GM10266 (cell line): ENCODE measurements around the gene SLC39A3.
"Not testable (repeated sequence)": the region's sequence is repeated elsewhere in the genome, so short reads cannot be mapped to it uniquely, and the experiment has no call there.

ENCODE experiments used
- DNase-seq: peaks from one replicate; pipeline ENCODE4 v3.0.0; 2012; ENCODE audit errors: extremely low spot score
- TF ChIP-seq, protein P1 (sequence below): IDR thresholded peaks from 2 replicates; pipeline ENCODE4 v1.5.1; 2012; ENCODE audit warnings: mild to moderate bottlenecking, low read depth; ENCODE audit not compliant: control insufficient read depth, insufficient read depth; ENCODE audit errors: missing control alignments

Gene SLC39A3

DNA sequence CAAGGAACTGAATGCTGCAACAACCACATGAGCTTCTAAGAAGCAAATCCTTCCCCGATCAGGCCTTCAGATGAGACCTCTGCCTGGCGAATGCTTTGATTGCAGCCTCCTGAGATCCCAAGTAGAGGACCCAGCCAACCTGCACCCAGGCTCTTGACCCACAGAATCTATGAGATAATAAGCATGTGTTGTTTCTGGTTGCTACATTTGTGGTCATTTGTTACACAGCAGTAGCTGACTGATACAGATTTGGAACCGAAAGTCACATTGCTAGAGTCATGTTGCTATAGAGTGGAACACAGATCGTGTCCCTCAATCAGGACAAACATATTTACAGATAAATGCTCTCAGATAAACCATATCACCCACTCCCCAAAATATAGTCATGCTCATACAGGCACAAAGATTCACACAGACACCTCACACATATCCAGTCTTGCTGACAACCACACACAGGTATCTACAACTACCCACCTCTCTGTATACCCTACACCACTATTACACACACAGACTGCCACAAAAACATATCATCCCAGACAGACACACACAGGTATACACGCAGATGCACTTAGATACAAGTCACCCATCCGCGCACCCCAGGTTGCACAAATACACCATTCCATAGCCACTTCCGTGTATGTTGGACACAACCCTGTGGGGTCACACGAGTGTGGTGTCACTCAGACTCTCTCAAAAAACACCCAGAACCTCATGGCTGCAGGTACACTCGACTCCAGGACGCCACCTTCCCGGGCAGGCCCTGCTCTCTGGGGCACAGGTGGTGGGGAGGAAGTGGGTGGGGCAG, 24.1 kb downstream of the SLC39A3 start:
- DNase-seq, result no peak
- TF ChIP-seq, protein P1, sequence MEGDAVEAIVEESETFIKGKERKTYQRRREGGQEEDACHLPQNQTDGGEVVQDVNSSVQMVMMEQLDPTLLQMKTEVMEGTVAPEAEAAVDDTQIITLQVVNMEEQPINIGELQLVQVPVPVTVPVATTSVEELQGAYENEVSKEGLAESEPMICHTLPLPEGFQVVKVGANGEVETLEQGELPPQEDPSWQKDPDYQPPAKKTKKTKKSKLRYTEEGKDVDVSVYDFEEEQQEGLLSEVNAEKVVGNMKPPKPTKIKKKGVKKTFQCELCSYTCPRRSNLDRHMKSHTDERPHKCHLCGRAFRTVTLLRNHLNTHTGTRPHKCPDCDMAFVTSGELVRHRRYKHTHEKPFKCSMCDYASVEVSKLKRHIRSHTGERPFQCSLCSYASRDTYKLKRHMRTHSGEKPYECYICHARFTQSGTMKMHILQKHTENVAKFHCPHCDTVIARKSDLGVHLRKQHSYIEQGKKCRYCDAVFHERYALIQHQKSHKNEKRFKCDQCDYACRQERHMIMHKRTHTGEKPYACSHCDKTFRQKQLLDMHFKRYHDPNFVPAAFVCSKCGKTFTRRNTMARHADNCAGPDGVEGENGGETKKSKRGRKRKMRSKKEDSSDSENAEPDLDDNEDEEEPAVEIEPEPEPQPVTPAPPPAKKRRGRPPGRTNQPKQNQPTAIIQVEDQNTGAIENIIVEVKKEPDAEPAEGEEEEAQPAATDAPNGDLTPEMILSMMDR, result no peak

DNA sequence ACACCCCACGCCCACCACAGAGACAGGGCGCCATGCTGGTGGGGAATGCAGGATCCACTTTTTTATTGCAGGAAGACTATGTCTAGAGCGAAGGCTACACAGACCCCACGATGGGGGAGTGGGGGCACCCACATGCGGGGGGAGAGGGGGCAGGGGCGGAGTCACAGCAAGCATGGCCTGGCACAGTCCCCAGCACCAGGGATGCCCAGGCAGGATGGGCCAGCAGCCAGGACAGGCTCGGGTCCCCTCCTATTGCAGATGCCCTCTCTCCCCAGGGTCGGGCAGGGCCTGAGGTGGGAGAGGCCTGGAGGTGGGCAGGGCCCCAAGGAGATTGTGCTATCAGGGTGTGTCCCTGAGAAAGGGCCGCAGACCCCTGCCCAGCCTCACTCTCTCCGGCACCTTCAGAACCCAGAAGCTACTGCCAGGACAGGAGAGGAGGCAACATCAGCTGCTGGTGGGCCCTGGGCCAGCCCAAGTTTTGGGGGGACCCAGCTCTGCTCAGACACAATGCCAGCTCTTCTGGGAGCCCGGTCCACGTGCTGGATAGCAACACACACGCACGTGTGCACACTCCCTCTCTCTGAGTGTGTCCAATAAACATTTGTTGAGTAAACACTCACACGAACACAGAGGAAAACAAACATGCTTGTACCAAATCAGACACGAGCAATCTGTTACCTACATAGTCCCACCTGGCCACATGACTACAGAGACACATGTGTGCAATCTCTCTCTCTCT, 25.1 kb downstream of the SLC39A3 start:
- TF ChIP-seq, protein P1, result no peak
- no peak for DNase-seq

DNA sequence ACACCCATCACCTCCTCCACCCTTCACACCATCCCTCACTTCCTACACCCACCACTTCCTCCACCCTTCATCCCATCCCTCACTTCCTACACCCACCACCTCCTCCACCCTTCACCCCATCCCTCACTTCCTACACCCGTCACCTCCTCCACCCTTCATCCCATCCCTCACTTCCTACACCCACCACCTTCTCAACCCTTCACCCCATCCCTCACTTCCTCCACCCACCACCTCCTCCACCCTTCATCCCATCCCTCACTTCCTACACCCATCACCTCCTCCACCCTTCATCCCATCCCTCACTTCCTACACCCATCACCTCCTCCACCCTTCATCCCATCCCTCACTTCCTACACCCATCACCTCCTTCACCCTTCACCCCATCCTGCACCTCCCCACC, 25.7 kb downstream of the SLC39A3 start:
- not testable (repeated sequence) for DNase-seq

GRCh38 chr19:2713170-2713569, 26.6 kb downstream of the SLC39A3 start:
- DNase-seq, result not testable (repeated sequence)

DNA sequence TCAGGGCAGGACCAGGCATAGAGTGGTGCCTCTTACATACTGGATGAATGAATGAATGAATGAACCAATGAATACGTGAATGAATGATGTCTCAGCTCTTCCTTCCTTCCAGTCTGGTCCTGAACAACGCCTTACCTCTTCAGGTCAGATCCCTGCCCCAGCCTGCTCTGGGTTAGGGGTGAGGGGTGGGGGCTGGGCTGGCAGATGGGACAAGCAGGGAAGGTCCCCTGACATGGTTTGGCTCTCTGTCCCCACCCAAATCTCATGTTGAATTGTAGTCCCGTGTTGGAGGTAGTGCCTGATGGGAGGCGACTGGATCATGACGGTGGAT, 28.0 kb downstream of the SLC39A3 start:
- TF ChIP-seq, protein P1, result no peak

GRCh38 chr19:2711172-2711874, 28.5 kb downstream of the SLC39A3 start:
- no peak for DNase-seq
- TF ChIP-seq, protein P1, result no peak

More for the DNA sequence above, 28.0 kb downstream of the SLC39A3 start:
- no peak for DNase-seq

- TF ChIP-seq, protein P1, result no peak
- no peak for DNase-seq
Observed at GRCh38 chr19:2706251-2706650, 33.6 kb downstream of the SLC39A3 start.

DNA sequence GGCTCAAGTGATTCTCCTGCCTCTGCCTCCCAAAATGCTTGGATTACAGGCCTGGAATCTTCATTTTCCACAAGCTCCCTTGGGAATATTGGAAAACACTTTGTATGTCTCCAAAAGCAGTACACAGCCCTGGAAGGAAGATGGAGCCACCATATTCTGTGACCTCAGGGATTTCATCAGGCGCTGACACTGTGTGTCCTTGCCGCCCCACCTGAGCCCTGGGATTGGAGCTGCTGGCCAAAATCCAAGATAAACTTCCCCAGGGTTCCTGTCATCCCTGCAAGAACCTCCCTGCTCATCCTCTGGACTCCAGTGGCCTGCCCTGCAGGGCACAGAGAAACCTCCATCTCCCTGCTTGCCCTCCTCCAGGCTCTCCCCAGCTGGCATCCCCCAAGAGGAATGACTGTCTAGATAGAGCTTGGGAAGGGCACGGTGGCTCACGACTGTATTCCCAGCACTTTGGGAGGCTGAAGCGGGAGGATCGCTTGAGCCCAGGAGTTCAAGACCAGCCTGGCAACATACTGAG, 36.1 kb downstream of the SLC39A3 start:
- DNase-seq, result no peak
- TF ChIP-seq, protein P1, result no peak
